NCI-H510A (cell line): ENCODE data around the gene PON1.

Source experiments
- DNase-seq: peaks from one replicate; lab custom pipeline; 2025; lab: John Stamatoyannopoulos, UW

Gene PON1

GRCh38 chr7:95324431-95324830 is at the start of gene PON1:
Gene PON1 (minus strand): TSS chr7:95324532. CDS start chr7:95324475, 57 bp downstream.
- DNase-seq = no peak

GRCh38 chr7:95373323-95373722 is 49.0 kb upstream of the PON1 start:
- no peak for DNase-seq

GRCh38 chr7:95368235-95368634 is 43.9 kb upstream of the PON1 start:
- DNase-seq = no peak

GRCh38 chr7:95367606-95368005 is 43.3 kb upstream of the PON1 start:
- peak; percentile 40 for DNase-seq

- no peak for DNase-seq
These were observed 40.8 kb upstream of the PON1 start for GRCh38 chr7:95365151-95365550.

GRCh38 chr7:95357623-95358022 is 33.3 kb upstream of the PON1 start:
- DNase-seq = no peak

- no peak for DNase-seq
These were observed 18.4 kb upstream of the PON1 start for GRCh38 chr7:95342642-95343307.

GRCh38 chr7:95342029-95342428 is 17.7 kb upstream of the PON1 start:
- DNase-seq = no peak

- no peak for DNase-seq
These were observed 16.2 kb upstream of the PON1 start for GRCh38 chr7:95340491-95340890.

GRCh38 chr7:95338832-95339231 is 14.5 kb upstream of the PON1 start:
- no peak for DNase-seq

- no peak for DNase-seq
These were observed 10.8 kb upstream of the PON1 start for GRCh38 chr7:95335093-95335492.

GRCh38 chr7:95334447-95334846 is 10.1 kb upstream of the PON1 start:
- no peak for DNase-seq

GRCh38 chr7:95330961-95331337 is 6.6 kb upstream of the PON1 start:
- DNase-seq = no peak

- DNase-seq = no peak
These were observed 6.0 kb upstream of the PON1 start for GRCh38 chr7:95330204-95330960.

GRCh38 chr7:95327356-95327755 is 3.0 kb upstream of the PON1 start:
- DNase-seq = no peak

GRCh38 chr7:95323410-95324129 is 762 bp downstream of the PON1 start:
- DNase-seq = no peak

- DNase-seq = no peak
These were observed 1.5 kb downstream of the PON1 start for GRCh38 chr7:95322854-95323253.

- no peak for DNase-seq
These were observed 1.9 kb downstream of the PON1 start for GRCh38 chr7:95322396-95322795.

GRCh38 chr7:95321720-95322119 is 2.6 kb downstream of the PON1 start:
- no peak for DNase-seq

- no peak for DNase-seq
These were observed 3.7 kb downstream of the PON1 start for GRCh38 chr7:95320651-95321050.

GRCh38 chr7:95319570-95319969 is 4.8 kb downstream of the PON1 start:
- no peak for DNase-seq

GRCh38 chr7:95318501-95319100 is 5.7 kb downstream of the PON1 start:
- DNase-seq = no peak

GRCh38 chr7:95317966-95318365 is 6.4 kb downstream of the PON1 start:
- DNase-seq = no peak
